Neutrophil (primary cell): ENCODE results near the gene HUS1B.

Experiments
- H3K27ac ChIP-seq: fragments of 200-600 bp; sonication (generic); 2 replicates; pipeline ENCODE4 v1.5.1; 2016; ENCODE audit warnings: mild to moderate bottlenecking, moderate library complexity
- H3K27me3 ChIP-seq: fragments of 200-600 bp; sonication (generic); 2 replicates; pipeline ENCODE4 v1.6.0; 2016; ENCODE audit warnings: mild to moderate bottlenecking
- H3K36me3 ChIP-seq: fragments of 200-600 bp; sonication (generic); 2 replicates; pipeline ENCODE4 v1.5.1; 2017
- H3K4me1 ChIP-seq, 2 experiments: fragments of 200-600 bp in 1 of 2; sonication (generic) in 1 of 2; 1 replicate in 1 of 2; 2 replicates in 1 of 2; pipeline versions ENCODE4 v1.5.1 to v1.6.1; 2013 to 2016; ENCODE audit warnings: low read depth in 1 of 2, low read length in 1 of 2, mild to moderate bottlenecking in 1 of 2, moderate library complexity in 1 of 2; ENCODE audit not compliant: control insufficient read depth in 1 of 2, insufficient read depth in 1 of 2
- H3K4me3 ChIP-seq, 2 experiments: fragments of 200-600 bp in 1 of 2; sonication (generic) in 1 of 2; 1 replicate in 1 of 2; 2 replicates in 1 of 2; pipeline ENCODE4 v1.5.1; 2013 to 2016; ENCODE audit warnings: low read depth in 1 of 2, low read length in 1 of 2, mild to moderate bottlenecking in 1 of 2, moderate library complexity in 1 of 2
- H3K9me3 ChIP-seq: fragments of 200-600 bp; sonication (generic); 2 replicates; pipeline ENCODE4 v1.5.1; 2016
- CTCF ChIP-seq: fragments of 200-600 bp; sonication (generic); IDR thresholded peaks from 2 replicates; pipeline ENCODE4 v1.5.1; 2016; ENCODE audit warnings: antibody characterized with exemption

Gene HUS1B

GRCh38 chr6:656460-657252 is at the start of gene HUS1B:
Gene HUS1B (minus strand): TSS chr6:657100. CDS start chr6:656944, 156 bp downstream.
- no peak for TF ChIP-seq CTCF
- Histone ChIP-seq H3K27ac (no peak within 1 kb of the TSS), H3K4me3 (no peak within 1 kb of the TSS), H3K36me3 (peaks cover 9% of the 10 kb centered on the region), H3K27me3 (no peaks in the 10 kb centered on the region), H3K9me3 (no peaks in the 10 kb centered on the region), H3K4me1 (no peaks in the 10 kb centered on the region)

DNA sequence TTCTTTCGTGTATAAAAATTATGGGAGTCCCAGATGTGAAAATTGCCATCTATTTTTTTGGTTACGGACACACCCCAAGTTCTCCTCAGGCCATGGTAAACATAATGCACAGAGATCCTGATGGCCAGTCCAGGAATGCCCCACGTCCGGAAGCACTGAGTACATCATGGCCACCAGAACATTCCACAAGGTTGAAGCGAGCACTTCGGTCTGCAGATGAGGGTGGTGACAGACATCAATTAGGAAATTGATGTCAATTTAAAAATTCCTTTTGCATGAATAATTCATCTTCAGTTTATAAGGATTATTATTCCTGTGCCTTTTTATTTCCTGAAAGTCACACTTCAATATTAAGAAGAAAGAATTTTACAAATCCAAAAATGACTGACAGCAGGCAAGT is 49.2 kb upstream of the HUS1B start:
- Histone ChIP-seq H3K9me3 (no peaks in the 10 kb centered on the region), H3K4me3 (no peak overlapping the region), H3K27ac (no peak overlapping the region), H3K27me3 (peaks cover 92% of the 10 kb centered on the region), H3K36me3 (no peaks in the 10 kb centered on the region), H3K4me1 (peaks cover 8% of the 10 kb centered on the region in 2 experiments)
- no peak for TF ChIP-seq CTCF

- Histone ChIP-seq H3K36me3 (no peaks in the 10 kb centered on the region), H3K27me3 (peaks cover 92% of the 10 kb centered on the region), H3K4me1 (no peaks in the 10 kb centered on the region), H3K9me3 (no peaks in the 10 kb centered on the region), H3K4me3 (no peak overlapping the region), H3K27ac (no peak overlapping the region)
- no peak for TF ChIP-seq CTCF
These were observed 48.1 kb upstream of the HUS1B start for GRCh38 chr6:705047-705446.

GRCh38 chr6:704046-704445 is 47.1 kb upstream of the HUS1B start:
- Histone ChIP-seq H3K9me3 (no peaks in the 10 kb centered on the region), H3K4me1 (no peaks in the 10 kb centered on the region), H3K27ac (no peak overlapping the region), H3K36me3 (no peaks in the 10 kb centered on the region), H3K27me3 (peaks cover 92% of the 10 kb centered on the region), H3K4me3 (no peak overlapping the region)
- no peak for TF ChIP-seq CTCF

DNA sequence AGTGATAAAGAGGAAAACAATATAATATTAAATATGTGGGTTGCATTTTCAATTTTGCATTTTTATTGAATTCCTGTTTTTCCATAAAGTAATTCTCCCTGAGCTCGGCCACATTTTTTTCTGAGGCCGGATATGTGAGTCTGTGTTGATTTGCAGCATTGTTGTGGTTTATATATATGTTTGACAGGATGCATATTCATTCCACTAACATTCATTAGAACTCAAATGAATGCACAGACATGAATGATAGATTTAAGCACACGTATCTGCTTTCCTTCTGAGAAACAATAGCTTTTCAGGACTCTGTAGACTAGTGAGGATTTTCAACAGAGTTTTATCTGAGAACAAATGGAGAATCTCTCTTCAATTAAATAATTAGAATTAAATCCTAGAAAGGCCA is 46.7 kb upstream of the HUS1B start:
- no peak overlapping the region for H3K4me3 ChIP-seq
- no peaks in the 10 kb centered on the region for H3K36me3 ChIP-seq
- no peak overlapping the region for H3K27ac ChIP-seq
- TF ChIP-seq CTCF, result no peak
- H3K4me1 ChIP-seq, result no peaks in the 10 kb centered on the region
- H3K9me3 ChIP-seq, result no peaks in the 10 kb centered on the region
- H3K27me3 ChIP-seq, result peaks cover 91% of the 10 kb centered on the region
